Endothelial cell of umbilical vein (primary cell): ENCODE measurements around the gene MUC3A.

Experiments used
- EZH2 ChIP-seq: IDR thresholded peaks from 2 replicates; pipeline ENCODE4 v1.6.1; 2012; ENCODE audit warnings: borderline replicate concordance, low read depth, mild to moderate bottlenecking, moderate library complexity, low read length, inconsistent platforms; ENCODE audit not compliant: severe bottlenecking
- FOS ChIP-seq: IDR thresholded peaks from 2 replicates; pipeline ENCODE4 v1.6.1; 2011; ENCODE audit warnings: mild to moderate bottlenecking, low read length, moderate library complexity, borderline replicate concordance; ENCODE audit not compliant: insufficient read depth
- GATA2 ChIP-seq: IDR thresholded peaks from 2 replicates; pipeline ENCODE4 v1.7.0; 2011; ENCODE audit warnings: low read depth, mild to moderate bottlenecking, moderate library complexity, mixed read lengths, low read length; ENCODE audit not compliant: insufficient read length, insufficient read depth
- MYC ChIP-seq: IDR thresholded peaks from one replicate; pipeline ENCODE4 v1.6.1; 2011; ENCODE audit warnings: mild to moderate bottlenecking, low read depth, low read length
- POLR2A ChIP-seq: IDR thresholded peaks from 2 replicates; pipeline ENCODE4 v1.6.1; 2012; ENCODE audit warnings: low read depth, mild to moderate bottlenecking, control low read depth, low read length
- POLR2AphosphoS5 ChIP-seq: IDR thresholded peaks from 2 replicates; pipeline ENCODE4 v1.6.1; 2012; ENCODE audit warnings: low read depth, mild to moderate bottlenecking, control low read depth, low read length, moderate library complexity; ENCODE audit not compliant: insufficient read depth
- TF ChIP-seq, protein P1 (sequence below), 2 donors: IDR thresholded peaks; 1 replicate in 1 of 2; 2 replicates in 1 of 2; pipeline ENCODE4 v1.5.1; 2011; ENCODE audit warnings: low read length in 2 of 2, mild to moderate bottlenecking in 2 of 2, moderate library complexity in 2 of 2, control low read depth in 1 of 2, inconsistent platforms in 1 of 2, low read depth in 1 of 2; ENCODE audit not compliant: insufficient read depth in 1 of 2; ENCODE audit errors: extremely low read depth in 1 of 2
- TF ChIP-seq, protein P2 (sequence below): IDR thresholded peaks from 2 replicates; pipeline ENCODE4 v1.6.1; 2011; ENCODE audit not compliant: insufficient read depth, insufficient read length

DNA sequence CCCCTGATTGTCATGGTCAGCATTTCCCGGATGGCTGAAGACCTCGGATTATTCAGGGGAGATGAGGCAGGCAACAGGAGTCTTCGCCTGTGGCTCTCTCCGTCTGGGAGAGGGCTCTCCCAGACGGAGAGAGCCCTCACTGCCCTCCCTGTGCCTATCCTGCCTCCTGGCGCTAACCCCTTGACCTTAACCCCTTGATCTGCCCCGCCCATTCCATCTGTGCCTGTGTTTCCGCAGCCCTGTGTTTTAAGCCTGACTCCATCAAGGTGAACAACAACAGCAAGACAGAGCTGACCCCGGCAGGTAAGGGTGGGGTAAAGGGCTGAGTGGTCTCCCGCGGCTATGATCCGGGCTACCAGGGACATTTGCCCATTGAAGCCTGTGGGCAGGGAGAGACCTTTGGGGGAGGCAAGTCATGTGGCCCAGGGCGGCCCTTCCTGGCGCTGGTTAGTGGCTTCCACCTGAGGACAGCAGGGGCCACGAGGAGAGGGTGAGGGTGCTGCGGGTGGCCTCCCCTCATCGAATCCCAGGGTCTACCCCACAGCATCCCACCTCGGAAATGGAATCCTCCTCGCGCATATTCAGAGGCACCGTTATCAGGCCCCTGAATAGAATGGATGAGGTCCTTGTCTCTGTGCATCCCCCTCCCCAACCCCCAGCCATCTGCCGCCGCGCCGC lies 15.8 kb downstream of the MUC3A start:
- TF ChIP-seq, protein P1, sequence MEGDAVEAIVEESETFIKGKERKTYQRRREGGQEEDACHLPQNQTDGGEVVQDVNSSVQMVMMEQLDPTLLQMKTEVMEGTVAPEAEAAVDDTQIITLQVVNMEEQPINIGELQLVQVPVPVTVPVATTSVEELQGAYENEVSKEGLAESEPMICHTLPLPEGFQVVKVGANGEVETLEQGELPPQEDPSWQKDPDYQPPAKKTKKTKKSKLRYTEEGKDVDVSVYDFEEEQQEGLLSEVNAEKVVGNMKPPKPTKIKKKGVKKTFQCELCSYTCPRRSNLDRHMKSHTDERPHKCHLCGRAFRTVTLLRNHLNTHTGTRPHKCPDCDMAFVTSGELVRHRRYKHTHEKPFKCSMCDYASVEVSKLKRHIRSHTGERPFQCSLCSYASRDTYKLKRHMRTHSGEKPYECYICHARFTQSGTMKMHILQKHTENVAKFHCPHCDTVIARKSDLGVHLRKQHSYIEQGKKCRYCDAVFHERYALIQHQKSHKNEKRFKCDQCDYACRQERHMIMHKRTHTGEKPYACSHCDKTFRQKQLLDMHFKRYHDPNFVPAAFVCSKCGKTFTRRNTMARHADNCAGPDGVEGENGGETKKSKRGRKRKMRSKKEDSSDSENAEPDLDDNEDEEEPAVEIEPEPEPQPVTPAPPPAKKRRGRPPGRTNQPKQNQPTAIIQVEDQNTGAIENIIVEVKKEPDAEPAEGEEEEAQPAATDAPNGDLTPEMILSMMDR (IDR thresholded peaks at IDR 0.05; ENCODE audit: extremely low read depth in 1 of 2, insufficient read depth in 1 of 2, low read depth in 1 of 2, low read length in 2 of 2), result no peak
- TF ChIP-seq POLR2A (no peak), MYC (no peak), EZH2 (no peak), GATA2 (no peak), POLR2AphosphoS5 (no peak), FOS (no peak)
- TF ChIP-seq, protein P2, sequence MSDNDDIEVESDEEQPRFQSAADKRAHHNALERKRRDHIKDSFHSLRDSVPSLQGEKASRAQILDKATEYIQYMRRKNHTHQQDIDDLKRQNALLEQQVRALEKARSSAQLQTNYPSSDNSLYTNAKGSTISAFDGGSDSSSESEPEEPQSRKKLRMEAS, result no peak
